ENCODE measurements around the gene NUDT15. TPM values are rescaled to one million over a fixed set of nuclear protein-coding genes. Genes with fewer than 3 reads are reported as not detected.

Gene NUDT15
- polyA plus RNA-seq, 1 of the 3 experiments (the other 2 are of a cell fraction): 11.9 TPM

DNA sequence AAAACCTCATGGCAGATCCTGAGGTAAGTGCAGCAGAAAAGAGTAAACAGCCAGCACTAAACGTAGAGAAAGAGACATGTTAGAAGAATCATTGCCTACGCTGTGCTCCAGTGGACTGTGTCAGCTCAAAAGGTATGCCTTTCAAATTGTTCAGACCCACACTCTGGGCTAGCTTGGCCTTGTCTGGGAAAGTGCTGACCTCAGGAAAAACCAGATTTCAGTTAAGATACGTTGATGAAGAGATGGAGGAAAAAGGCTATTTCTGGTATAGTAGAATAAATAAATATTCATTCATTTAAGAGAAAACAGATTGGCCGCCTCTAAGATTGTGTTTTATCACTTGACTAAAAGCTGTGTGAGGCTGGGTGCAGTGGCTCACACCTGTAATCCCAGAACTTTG lies 26.8 kb upstream of the NUDT15 start (continued):
- TF ChIP-seq RXRA (IDR thresholded peaks at IDR 0.05; ENCODE audit: borderline replicate concordance, low read depth): no peak
- TF ChIP-seq CHD2 (IDR thresholded peaks at IDR 0.05; ENCODE audit: low read length, partially characterized antibody): no peak
- TF ChIP-seq FOXJ3 (CRISPR knock-in tag; IDR thresholded peaks at IDR 0.05): no peak

DNA sequence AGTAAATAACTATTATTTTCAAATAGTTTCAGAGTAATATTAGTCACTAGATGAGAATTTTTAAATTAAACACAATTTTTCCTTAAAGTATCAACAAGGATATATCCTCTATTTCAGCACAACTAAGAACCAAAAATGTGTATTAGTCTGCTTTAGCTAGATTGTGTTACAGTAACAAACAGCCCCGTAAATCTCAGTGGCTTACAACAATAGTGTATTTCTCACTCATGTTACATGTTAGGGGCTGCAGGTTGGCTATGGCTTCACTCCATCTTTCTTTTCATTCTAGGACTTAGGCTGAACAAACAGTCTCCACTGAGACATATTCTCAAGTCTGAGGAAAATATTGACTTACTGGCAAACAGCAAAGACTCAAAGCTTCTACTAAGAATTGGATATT lies 24.9 kb upstream of the NUDT15 start:
- no peaks in the 10 kb centered on the region for H3K36me3 ChIP-seq (replicated peaks in 1 of 2; ENCODE audit: control insufficient read depth in 1 of 2, insufficient read depth in 2 of 2, low read length in 1 of 2)
- whole genome bisulfite sequencing (ENCODE audit: low lambda C conversion rate): 100% methylated on average over 1 of the region's 1 CpG
- POLR2A ChIA-PET: no interaction called here
- H3K9me3 ChIP-seq: no peaks in the 10 kb centered on the region
- H3K9ac ChIP-seq: no peak overlapping the region
- no peaks in the 10 kb centered on the region for H3F3A ChIP-seq (replicated peaks; ENCODE audit: insufficient read depth)
- H3K79me2 ChIP-seq (ENCODE audit: insufficient read depth): no peaks in the 10 kb centered on the region
- no peak for DNase-seq
- H2AFZ ChIP-seq (ENCODE audit: low read depth): no peak overlapping the region
- no peak overlapping the region for H3K4me3 ChIP-seq (ENCODE audit: low read depth in 2 of 2, low read length in 1 of 2)
- H3K27me3 ChIP-seq (ENCODE audit: insufficient read depth): no peaks in the 10 kb centered on the region
- H3K27ac ChIP-seq (ENCODE audit: low read depth in 2 of 2, low read length in 1 of 2): no peak overlapping the region
- no peak overlapping the region for H3K4me2 ChIP-seq
- H3K4me1 ChIP-seq (ENCODE audit: control insufficient read depth in 1 of 2, insufficient read depth in 2 of 2, low read depth in 1 of 2, low read length in 1 of 2): no peaks in the 10 kb centered on the region
- H3K9me2 ChIP-seq: no peaks in the 10 kb centered on the region
- CTCF ChIA-PET: interaction anchor here (1.0 kb wide), 1 partner anchor 25 kb away, joined by 3 read pairs; the partner anchor contains the start of gene NUDT15
- TF ChIP-seq TAF1 (IDR thresholded peaks at IDR 0.05; ENCODE audit: borderline replicate concordance, low read depth, low read length) (no peak), TCF12 (IDR thresholded peaks at IDR 0.05) (no peak), MXI1 (IDR thresholded peaks at IDR 0.05; ENCODE audit: low read depth, low read length) (no peak), RXRA (IDR thresholded peaks at IDR 0.05; ENCODE audit: borderline replicate concordance, low read depth) (no peak), NRF1 (IDR thresholded peaks at IDR 0.05; ENCODE audit: low read depth, low read length) (no peak)
- TF ChIP-seq, protein P1, sequence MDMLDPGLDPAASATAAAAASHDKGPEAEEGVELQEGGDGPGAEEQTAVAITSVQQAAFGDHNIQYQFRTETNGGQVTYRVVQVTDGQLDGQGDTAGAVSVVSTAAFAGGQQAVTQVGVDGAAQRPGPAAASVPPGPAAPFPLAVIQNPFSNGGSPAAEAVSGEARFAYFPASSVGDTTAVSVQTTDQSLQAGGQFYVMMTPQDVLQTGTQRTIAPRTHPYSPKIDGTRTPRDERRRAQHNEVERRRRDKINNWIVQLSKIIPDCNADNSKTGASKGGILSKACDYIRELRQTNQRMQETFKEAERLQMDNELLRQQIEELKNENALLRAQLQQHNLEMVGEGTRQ (IDR thresholded peaks at IDR 0.05; ENCODE audit: borderline replicate concordance, low read depth, low read length): no peak
- TF ChIP-seq, protein P2, sequence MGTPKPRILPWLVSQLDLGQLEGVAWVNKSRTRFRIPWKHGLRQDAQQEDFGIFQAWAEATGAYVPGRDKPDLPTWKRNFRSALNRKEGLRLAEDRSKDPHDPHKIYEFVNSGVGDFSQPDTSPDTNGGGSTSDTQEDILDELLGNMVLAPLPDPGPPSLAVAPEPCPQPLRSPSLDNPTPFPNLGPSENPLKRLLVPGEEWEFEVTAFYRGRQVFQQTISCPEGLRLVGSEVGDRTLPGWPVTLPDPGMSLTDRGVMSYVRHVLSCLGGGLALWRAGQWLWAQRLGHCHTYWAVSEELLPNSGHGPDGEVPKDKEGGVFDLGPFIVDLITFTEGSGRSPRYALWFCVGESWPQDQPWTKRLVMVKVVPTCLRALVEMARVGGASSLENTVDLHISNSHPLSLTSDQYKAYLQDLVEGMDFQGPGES (IDR thresholded peaks at IDR 0.05; ENCODE audit: low read depth, low read length): no peak
- no peaks in the 10 kb centered on the region for H4K20me1 ChIP-seq (ENCODE audit: insufficient read depth)

DNA sequence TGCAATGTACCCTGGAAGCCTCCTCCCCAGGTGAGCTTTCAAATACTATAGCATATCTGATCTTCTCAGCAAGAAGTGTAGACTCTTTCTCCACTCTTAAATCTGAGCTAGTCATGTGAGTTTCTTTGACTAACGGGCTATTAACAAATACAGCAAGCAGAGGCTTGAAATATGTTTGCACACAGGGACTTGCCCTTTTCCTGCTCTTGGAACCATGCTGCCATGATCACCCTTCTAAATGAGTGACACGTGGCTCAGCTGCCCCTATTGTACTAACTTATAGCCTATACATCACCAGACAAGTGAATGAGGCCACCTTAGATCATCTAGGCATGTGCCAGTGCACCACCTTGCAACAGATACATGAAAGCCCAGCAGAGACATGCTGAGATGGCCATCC lies 23.2 kb upstream of the NUDT15 start:
- Histone ChIP-seq H3K4me2 (no peak overlapping the region), H3K9me2 (no peaks in the 10 kb centered on the region), H3K4me3 (ENCODE audit: low read depth in 2 of 2, low read length in 1 of 2) (no peak overlapping the region), H3K4me1 (ENCODE audit: control insufficient read depth in 1 of 2, insufficient read depth in 2 of 2, low read depth in 1 of 2, low read length in 1 of 2) (no peaks in the 10 kb centered on the region), H3K9ac (no peak overlapping the region), H3K79me2 (ENCODE audit: insufficient read depth) (no peaks in the 10 kb centered on the region), H3F3A (replicated peaks; ENCODE audit: insufficient read depth) (no peaks in the 10 kb centered on the region), H3K36me3 (replicated peaks in 1 of 2; ENCODE audit: control insufficient read depth in 1 of 2, insufficient read depth in 2 of 2, low read length in 1 of 2) (no peaks in the 10 kb centered on the region), H3K9me3 (no peaks in the 10 kb centered on the region), H3K27me3 (ENCODE audit: insufficient read depth) (no peaks in the 10 kb centered on the region), H2AFZ (ENCODE audit: low read depth) (no peak overlapping the region), H3K27ac (ENCODE audit: low read depth in 2 of 2, low read length in 1 of 2) (no peak overlapping the region), H4K20me1 (ENCODE audit: insufficient read depth) (no peaks in the 10 kb centered on the region)
- CTCF ChIA-PET: interaction anchor here (1.3 kb wide), 1 partner anchor 23 kb away, joined by 5 read pairs; the partner anchor contains the start of gene NUDT15
- WGBS (ENCODE audit: low lambda C conversion rate): 64% methylated on average over 2 of the region's 2 CpGs
- POLR2A ChIA-PET: interaction anchor here (0.6 kb wide), 1 partner anchor 567 kb away, joined by 3 read pairs; no protein-coding TSS in a partner anchor
- DNase-seq: no peak
- TF ChIP-seq GABPA (IDR thresholded peaks at IDR 0.05; ENCODE audit: low read depth): no peak
- TF ChIP-seq, protein P3, sequence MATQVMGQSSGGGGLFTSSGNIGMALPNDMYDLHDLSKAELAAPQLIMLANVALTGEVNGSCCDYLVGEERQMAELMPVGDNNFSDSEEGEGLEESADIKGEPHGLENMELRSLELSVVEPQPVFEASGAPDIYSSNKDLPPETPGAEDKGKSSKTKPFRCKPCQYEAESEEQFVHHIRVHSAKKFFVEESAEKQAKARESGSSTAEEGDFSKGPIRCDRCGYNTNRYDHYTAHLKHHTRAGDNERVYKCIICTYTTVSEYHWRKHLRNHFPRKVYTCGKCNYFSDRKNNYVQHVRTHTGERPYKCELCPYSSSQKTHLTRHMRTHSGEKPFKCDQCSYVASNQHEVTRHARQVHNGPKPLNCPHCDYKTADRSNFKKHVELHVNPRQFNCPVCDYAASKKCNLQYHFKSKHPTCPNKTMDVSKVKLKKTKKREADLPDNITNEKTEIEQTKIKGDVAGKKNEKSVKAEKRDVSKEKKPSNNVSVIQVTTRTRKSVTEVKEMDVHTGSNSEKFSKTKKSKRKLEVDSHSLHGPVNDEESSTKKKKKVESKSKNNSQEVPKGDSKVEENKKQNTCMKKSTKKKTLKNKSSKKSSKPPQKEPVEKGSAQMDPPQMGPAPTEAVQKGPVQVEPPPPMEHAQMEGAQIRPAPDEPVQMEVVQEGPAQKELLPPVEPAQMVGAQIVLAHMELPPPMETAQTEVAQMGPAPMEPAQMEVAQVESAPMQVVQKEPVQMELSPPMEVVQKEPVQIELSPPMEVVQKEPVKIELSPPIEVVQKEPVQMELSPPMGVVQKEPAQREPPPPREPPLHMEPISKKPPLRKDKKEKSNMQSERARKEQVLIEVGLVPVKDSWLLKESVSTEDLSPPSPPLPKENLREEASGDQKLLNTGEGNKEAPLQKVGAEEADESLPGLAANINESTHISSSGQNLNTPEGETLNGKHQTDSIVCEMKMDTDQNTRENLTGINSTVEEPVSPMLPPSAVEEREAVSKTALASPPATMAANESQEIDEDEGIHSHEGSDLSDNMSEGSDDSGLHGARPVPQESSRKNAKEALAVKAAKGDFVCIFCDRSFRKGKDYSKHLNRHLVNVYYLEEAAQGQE (IDR thresholded peaks at IDR 0.05; ENCODE audit: low read depth, low read length): no peak
- no peak for TF ChIP-seq EP300 (IDR thresholded peaks at IDR 0.05; ENCODE audit: borderline replicate concordance in 1 of 2, low read depth in 1 of 2, low read length in 1 of 2)
- TF ChIP-seq RAD21 (IDR thresholded peaks at IDR 0.05; ENCODE audit: low read length): no peak
- no peak for TF ChIP-seq EZH2phosphoT487 (IDR thresholded peaks at IDR 0.05; ENCODE audit: borderline replicate concordance, low read depth)
- TF ChIP-seq RCOR1 (IDR thresholded peaks at IDR 0.05; ENCODE audit: low read length): no peak
- no peak for TF ChIP-seq NFIC (IDR thresholded peaks at IDR 0.05; ENCODE audit: borderline replicate concordance)
- TF ChIP-seq, protein P4, sequence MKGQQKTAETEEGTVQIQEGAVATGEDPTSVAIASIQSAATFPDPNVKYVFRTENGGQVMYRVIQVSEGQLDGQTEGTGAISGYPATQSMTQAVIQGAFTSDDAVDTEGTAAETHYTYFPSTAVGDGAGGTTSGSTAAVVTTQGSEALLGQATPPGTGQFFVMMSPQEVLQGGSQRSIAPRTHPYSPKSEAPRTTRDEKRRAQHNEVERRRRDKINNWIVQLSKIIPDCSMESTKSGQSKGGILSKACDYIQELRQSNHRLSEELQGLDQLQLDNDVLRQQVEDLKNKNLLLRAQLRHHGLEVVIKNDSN (IDR thresholded peaks at IDR 0.05; ENCODE audit: borderline replicate concordance, low read depth): no peak
- no peak for TF ChIP-seq MXI1 (IDR thresholded peaks at IDR 0.05; ENCODE audit: low read depth, low read length)
- TF ChIP-seq TCF12 (IDR thresholded peaks at IDR 0.05): no peak
- no peak for TF ChIP-seq TAF1 (IDR thresholded peaks at IDR 0.05; ENCODE audit: borderline replicate concordance, low read depth, low read length)
- TF ChIP-seq SIN3A (IDR thresholded peaks at IDR 0.05; ENCODE audit: borderline replicate concordance, low read depth, low read length): no peak
- TF ChIP-seq ELF1 (IDR thresholded peaks at IDR 0.05): no peak
- no peak for TF ChIP-seq FOSL2 (IDR thresholded peaks at IDR 0.05; ENCODE audit: borderline replicate concordance, low read depth)
